Type B pancreatic cell (in vitro differentiated cells): ENCODE measurements around the gene SLC40A1. TPM values are rescaled to one million over a fixed set of nuclear protein-coding genes. Genes with fewer than 3 reads are reported as not detected.

Experiments
- DNase-seq: peaks from one replicate; pipeline ENCODE4 v3.0.0; 2021; ENCODE audit warnings: mixed read lengths; ENCODE audit not compliant: unreplicated experiment; ENCODE audit errors: extremely low spot score
- H3K27ac Mint-ChIP-seq: 2 replicates; pipeline ENCODE4 v1.8.0; 2021; ENCODE audit warnings: mild to moderate bottlenecking, mixed read lengths
- H3K27me3 Mint-ChIP-seq: 2 replicates; pipeline ENCODE4 v1.8.0; 2021; ENCODE audit warnings: mixed read lengths
- H3K36me3 Mint-ChIP-seq: 2 replicates; pipeline ENCODE4 v1.8.0; 2021; ENCODE audit warnings: mixed read lengths
- H3K4me1 Mint-ChIP-seq: one replicate; pipeline ENCODE4 v1.8.0; 2021; ENCODE audit warnings: mixed read lengths; ENCODE audit not compliant: unreplicated experiment
- H3K4me3 Mint-ChIP-seq: 2 replicates; pipeline ENCODE4 v1.8.0; 2021; ENCODE audit warnings: mild to moderate bottlenecking, mixed read lengths
- H3K9me3 Mint-ChIP-seq: 2 replicates; pipeline ENCODE4 v1.8.0; 2021; ENCODE audit warnings: mixed read lengths
- total RNA-seq: library from RNA; stranded (reverse); gene quantifications from 2 replicates; pipeline ENCODE4 v1.2.1, GENCODE V29; 2021; ENCODE audit warnings: low replicate concordance
- TF ChIP-seq, protein P1 (sequence below): fragments of 200-600 bp; sonication (generic); conservative IDR thresholded peaks from 2 replicates; pipeline ENCODE4 v1.5.0; 2021; ENCODE audit warnings: antibody characterized with exemption, mild to moderate bottlenecking

Gene SLC40A1
- total RNA-seq, 1 donor from 2014 or later: 23.0 TPM

DNA sequence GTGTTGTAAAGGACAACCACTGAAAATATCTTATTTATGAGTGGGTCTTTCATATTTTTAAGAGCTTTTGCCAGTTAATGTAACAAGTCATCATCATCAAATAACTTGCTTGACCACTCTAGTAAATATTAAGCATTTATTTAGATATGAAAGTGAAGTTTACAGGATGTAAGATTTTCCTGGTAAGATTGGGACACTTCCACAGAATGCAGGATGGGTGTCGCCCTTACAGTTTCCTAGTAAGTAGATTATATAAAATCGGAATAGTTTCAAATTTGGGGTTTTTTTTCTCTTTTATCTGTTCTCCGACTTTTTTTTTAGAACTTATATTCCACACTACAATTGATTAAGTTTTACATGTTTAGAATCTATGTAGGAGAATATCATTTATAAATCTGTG lies 14.8 kb upstream of the SLC40A1 start:
- no peak overlapping the region for H3K4me3 Mint-ChIP-seq
- no peak overlapping the region for H3K27ac Mint-ChIP-seq
- no peak for DNase-seq
- no peaks in the 10 kb centered on the region for H3K4me1 Mint-ChIP-seq
- TF ChIP-seq, protein P1, sequence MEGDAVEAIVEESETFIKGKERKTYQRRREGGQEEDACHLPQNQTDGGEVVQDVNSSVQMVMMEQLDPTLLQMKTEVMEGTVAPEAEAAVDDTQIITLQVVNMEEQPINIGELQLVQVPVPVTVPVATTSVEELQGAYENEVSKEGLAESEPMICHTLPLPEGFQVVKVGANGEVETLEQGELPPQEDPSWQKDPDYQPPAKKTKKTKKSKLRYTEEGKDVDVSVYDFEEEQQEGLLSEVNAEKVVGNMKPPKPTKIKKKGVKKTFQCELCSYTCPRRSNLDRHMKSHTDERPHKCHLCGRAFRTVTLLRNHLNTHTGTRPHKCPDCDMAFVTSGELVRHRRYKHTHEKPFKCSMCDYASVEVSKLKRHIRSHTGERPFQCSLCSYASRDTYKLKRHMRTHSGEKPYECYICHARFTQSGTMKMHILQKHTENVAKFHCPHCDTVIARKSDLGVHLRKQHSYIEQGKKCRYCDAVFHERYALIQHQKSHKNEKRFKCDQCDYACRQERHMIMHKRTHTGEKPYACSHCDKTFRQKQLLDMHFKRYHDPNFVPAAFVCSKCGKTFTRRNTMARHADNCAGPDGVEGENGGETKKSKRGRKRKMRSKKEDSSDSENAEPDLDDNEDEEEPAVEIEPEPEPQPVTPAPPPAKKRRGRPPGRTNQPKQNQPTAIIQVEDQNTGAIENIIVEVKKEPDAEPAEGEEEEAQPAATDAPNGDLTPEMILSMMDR: no peak
- H3K9me3 Mint-ChIP-seq: no peaks in the 10 kb centered on the region
- H3K27me3 Mint-ChIP-seq: no peaks in the 10 kb centered on the region
- no peaks in the 10 kb centered on the region for H3K36me3 Mint-ChIP-seq

DNA sequence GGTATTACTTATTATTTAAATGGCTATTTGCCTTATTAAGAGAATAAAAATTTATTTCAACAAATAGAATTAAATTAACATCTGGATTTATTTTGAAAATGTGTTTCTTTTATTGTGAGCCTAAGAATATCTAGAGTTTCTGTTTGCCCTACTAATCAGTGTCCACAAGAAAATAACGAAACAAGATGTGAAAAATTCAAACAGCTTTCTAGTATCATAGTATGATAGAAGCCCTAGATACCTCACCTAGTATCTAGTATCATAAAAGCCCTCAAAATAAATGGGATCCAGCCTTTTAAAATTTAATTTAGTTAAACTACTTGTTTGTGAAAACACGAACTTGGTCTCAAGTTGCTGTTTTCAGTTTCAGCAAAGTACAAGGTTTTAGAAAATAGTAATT lies 13.7 kb upstream of the SLC40A1 start:
- TF ChIP-seq, protein P1: no peak
- Mint-ChIP-seq H3K36me3 (no peaks in the 10 kb centered on the region), H3K4me3 (no peak overlapping the region), H3K27me3 (peaks cover 3% of the 10 kb centered on the region), H3K4me1 (no peaks in the 10 kb centered on the region), H3K9me3 (no peaks in the 10 kb centered on the region), H3K27ac (no peak overlapping the region)
- no peak for DNase-seq

DNA sequence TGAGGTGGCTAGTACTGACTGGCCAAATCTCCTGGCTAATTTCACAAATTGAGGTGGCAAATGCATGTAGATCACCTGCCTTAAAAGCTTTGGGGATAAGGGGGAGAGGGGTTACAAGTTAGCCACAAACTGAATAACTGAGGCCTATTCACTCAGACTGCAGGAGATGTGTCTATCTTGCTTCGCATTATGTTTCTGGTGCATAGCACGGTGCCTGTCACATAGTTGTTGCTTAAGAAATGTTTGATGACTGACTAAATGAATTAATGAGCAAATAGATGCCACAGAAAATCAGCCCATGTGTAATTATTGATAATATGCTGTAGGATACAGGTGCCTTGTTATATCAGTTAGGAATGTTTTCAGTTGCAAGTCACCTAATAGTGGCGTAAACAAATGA lies 12.5 kb upstream of the SLC40A1 start:
- no peak for DNase-seq
- no peak overlapping the region for H3K4me3 Mint-ChIP-seq
- no peaks in the 10 kb centered on the region for H3K9me3 Mint-ChIP-seq
- TF ChIP-seq, protein P1: no peak
- H3K36me3 Mint-ChIP-seq: no peaks in the 10 kb centered on the region
- H3K27me3 Mint-ChIP-seq: peaks cover 3% of the 10 kb centered on the region
- H3K4me1 Mint-ChIP-seq: no peaks in the 10 kb centered on the region
- H3K27ac Mint-ChIP-seq: no peak overlapping the region

DNA sequence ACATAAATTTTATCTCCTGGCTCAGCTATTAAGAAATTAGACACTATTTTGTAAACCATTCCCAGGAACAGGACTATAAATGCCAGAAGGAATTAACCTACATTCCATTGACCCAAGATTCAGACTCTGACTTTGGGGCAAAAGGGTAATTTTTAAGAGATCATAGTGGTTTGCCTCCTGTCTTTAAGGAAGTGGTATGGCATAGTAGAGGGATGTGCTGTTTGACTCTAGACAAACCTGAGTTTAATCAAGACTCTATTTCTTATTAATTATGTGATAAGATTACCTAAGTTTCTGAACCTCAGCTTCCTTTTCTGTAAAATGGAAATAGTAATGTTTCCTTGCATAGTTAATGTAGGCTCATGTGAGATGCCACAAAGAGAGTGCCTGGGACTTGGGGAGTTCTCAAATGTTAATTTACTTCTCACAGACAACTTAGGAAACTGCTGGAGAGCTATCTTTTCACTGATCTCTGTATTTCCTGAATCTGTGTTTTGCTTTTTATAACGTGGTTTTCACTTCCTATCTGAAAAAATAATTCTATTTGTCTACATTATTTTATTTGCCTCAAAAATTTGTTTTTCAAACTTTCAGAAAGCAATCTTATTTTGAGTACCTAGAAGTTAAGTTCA lies 11.9 kb upstream of the SLC40A1 start:
- Mint-ChIP-seq H3K27ac (no peak overlapping the region), H3K4me3 (no peak overlapping the region), H3K9me3 (no peaks in the 10 kb centered on the region), H3K36me3 (no peaks in the 10 kb centered on the region), H3K4me1 (no peaks in the 10 kb centered on the region), H3K27me3 (peaks cover 3% of the 10 kb centered on the region)
- TF ChIP-seq, protein P1: no peak
- DNase-seq: no peak

DNA sequence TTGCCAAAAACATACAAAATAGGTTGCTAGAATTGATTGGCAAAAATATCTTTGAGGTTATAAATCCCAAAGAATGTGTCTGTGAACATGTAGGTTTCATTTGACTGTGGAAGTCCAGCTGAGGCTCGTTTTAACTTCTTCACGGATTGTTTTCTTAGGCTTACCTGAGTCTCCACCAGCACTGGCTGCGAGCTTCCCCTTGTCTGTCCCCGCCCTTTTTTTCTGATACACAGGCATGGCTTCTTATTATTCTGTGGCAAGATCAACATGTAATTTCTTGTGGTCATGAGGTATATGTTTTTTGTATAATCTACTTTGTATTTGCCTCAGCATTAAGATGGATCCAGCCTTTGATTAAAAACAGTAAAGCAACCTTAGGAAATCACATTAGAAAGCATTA lies 7.2 kb upstream of the SLC40A1 start:
- TF ChIP-seq, protein P1: no peak
- H3K9me3 Mint-ChIP-seq: no peaks in the 10 kb centered on the region
- H3K27me3 Mint-ChIP-seq: peaks cover 5% of the 10 kb centered on the region
- no peak overlapping the region for H3K27ac Mint-ChIP-seq
- H3K4me1 Mint-ChIP-seq: no peaks in the 10 kb centered on the region
- no peak overlapping the region for H3K4me3 Mint-ChIP-seq
- no peaks in the 10 kb centered on the region for H3K36me3 Mint-ChIP-seq
- DNase-seq: no peak

DNA sequence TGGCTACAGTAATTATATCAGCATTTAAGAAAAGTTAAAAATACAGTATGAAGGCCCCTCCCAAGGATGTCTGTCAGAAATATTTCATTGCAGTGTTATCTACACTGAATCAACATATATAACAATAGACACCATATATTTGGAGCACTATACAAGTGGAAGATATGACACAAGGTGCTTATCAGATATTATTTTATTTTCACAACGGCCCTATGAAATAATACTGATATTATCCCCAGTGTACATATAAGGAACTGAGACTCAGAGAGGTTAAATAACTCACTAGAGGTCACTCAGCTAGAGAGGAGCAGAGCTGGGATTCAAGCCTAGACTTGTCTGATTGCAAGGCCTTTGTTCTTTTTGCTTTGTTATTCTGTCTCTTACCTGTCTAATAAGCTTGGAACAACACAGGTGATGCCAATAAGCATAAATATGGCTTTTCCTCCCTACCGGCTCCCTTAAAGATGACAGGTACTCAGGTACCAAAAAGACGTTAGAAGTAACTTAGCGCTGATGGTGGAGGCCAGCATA lies 4.7 kb upstream of the SLC40A1 start:
- TF ChIP-seq, protein P1: no peak
- no peaks in the 10 kb centered on the region for H3K36me3 Mint-ChIP-seq
- no peaks in the 10 kb centered on the region for H3K9me3 Mint-ChIP-seq
- H3K4me3 Mint-ChIP-seq: no peak overlapping the region
- DNase-seq: no peak
- H3K27me3 Mint-ChIP-seq: peaks cover 19% of the 10 kb centered on the region
- peaks cover 1% of the 10 kb centered on the region for H3K4me1 Mint-ChIP-seq
- H3K27ac Mint-ChIP-seq: no peak overlapping the region
